NOMO-1 treated with dmso at 0.1 percent for 144 hours (cell line): ENCODE results near the gene ELMO2.

Experiments used
- DNase-seq: peaks from one replicate; lab custom pipeline; 2025; ENCODE audit not compliant: unreplicated experiment; lab: John Stamatoyannopoulos, UW

The ELMO2 gene

GRCh38 chr20:46406200-46406985 lies at the start of gene ELMO2:
TSS of gene ELMO2 (minus strand) at chr20:46406615. CDS start at chr20:46394482, 12,133 bp downstream.
- peak; percentile 96 for DNase-seq

- no peak for DNase-seq
Observed at GRCh38 chr20:46455729-46456128, 49.3 kb upstream of the ELMO2 start.

- no peak for DNase-seq
Observed at GRCh38 chr20:46446851-46447250, 40.4 kb upstream of the ELMO2 start.

- DNase-seq = no peak
Observed at GRCh38 chr20:46439837-46440236, 33.4 kb upstream of the ELMO2 start.

- DNase-seq = peak; percentile 19
Observed at GRCh38 chr20:46438156-46438750, 31.8 kb upstream of the ELMO2 start.

- no peak for DNase-seq
Observed at GRCh38 chr20:46435146-46435545, 28.7 kb upstream of the ELMO2 start.

GRCh38 chr20:46434597-46434996 lies 28.2 kb upstream of the ELMO2 start:
- no peak for DNase-seq

GRCh38 chr20:46433051-46433450 lies 26.6 kb upstream of the ELMO2 start:
- no peak for DNase-seq

- no peak for DNase-seq
Observed at GRCh38 chr20:46430921-46431712, 24.7 kb upstream of the ELMO2 start.

GRCh38 chr20:46427384-46427783 lies 21.0 kb upstream of the ELMO2 start:
- DNase-seq = no peak

GRCh38 chr20:46423882-46424482 lies 17.6 kb upstream of the ELMO2 start:
- no peak for DNase-seq

GRCh38 chr20:46423342-46423741 lies 16.9 kb upstream of the ELMO2 start:
- no peak for DNase-seq

GRCh38 chr20:46420878-46421277 lies 14.5 kb upstream of the ELMO2 start:
- DNase-seq = no peak

GRCh38 chr20:46419882-46420281 lies 13.5 kb upstream of the ELMO2 start:
- DNase-seq = no peak

- DNase-seq = no peak
Observed at GRCh38 chr20:46416839-46417238, 10.4 kb upstream of the ELMO2 start.

GRCh38 chr20:46416421-46416820 lies 10.0 kb upstream of the ELMO2 start:
- no peak for DNase-seq

- DNase-seq = no peak
Observed at GRCh38 chr20:46415773-46416172, 9.4 kb upstream of the ELMO2 start.

- DNase-seq = no peak
Observed at GRCh38 chr20:46414608-46415007, 8.2 kb upstream of the ELMO2 start.

- no peak for DNase-seq
Observed at GRCh38 chr20:46411637-46412036, 5.2 kb upstream of the ELMO2 start.

GRCh38 chr20:46408281-46408731 lies 1.9 kb upstream of the ELMO2 start:
- no peak for DNase-seq

GRCh38 chr20:46407671-46407996 lies 1.2 kb upstream of the ELMO2 start:
- no peak for DNase-seq
